ENCODE measurements around the gene PAWR. TPM values are rescaled to one million over a fixed set of nuclear protein-coding genes. Genes with fewer than 3 reads are reported as not detected.
"Not testable (repeated sequence)": the region's sequence is repeated elsewhere in the genome, so short reads cannot be mapped to it uniquely, and the experiment has no call there.

The PAWR gene
- total and polyA plus RNA-seq, 8 donors = 51.0 to 86.2 (median 68.3) TPM

DNA sequence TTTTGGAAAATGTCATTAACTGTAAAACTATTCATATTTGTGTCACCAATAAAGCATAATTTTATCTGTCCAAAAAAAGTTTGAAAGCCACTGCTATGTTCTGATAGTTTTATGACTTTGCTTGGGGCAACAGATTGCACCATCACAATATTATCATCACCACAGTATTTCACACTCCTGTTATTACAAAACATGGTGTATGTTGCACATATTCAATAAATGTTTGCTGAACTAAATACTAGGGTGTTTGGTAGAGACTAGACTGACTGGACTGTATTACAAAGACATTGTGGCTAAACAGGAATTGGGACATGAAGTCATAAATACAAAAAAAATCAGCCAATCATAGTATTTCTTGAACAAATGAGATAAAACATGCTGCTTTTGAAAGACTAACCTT is 55.1 kb downstream of the PAWR start:
- intact Hi-C loops (cut with DNase I) = no loop called here
- TF ChIP-seq CTCF (IDR thresholded peaks at IDR 0.05) = no peak
- Histone ChIP-seq H3K27me3 (no peaks in the 10 kb centered on the region), H3K4me1 (no peaks in the 10 kb centered on the region), H3K27ac (no peak overlapping the region), H3K36me3 (no peaks in the 10 kb centered on the region), H3K9me3 (no peaks in the 10 kb centered on the region), H3K4me3 (no peak overlapping the region)
- DNase-seq = no peak
- no peak for ATAC-seq

DNA sequence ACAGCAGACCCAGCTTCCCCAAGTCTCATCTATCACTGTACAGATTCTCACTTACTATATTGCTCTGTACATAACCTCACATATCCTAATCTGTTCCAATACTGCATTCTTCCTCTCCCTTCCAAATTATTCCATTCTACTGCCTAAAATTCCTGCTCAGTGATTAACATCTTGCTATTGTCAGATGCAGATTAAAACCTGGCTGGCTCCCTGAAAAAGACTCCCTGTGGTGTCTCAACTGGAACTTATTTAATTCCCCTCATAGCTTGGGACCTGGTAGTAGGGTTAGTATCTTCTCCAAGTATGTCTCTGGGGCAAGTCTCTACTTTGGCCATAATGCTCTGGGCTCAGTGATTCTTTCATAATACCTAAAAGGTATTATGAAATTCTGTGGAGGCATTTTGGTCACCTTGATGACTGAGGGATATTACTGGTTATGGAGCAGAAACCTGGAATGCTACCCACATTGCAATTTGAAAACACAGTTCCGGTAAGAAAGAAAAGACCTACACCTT is 55.8 kb downstream of the PAWR start:
- Histone ChIP-seq H3K9me3 (no peaks in the 10 kb centered on the region), H3K4me1 (no peaks in the 10 kb centered on the region), H3K4me3 (no peak overlapping the region), H3K36me3 (no peaks in the 10 kb centered on the region), H3K27ac (no peak overlapping the region), H3K27me3 (no peaks in the 10 kb centered on the region)
- ATAC-seq = peak; percentile 46
- no peak for TF ChIP-seq CTCF (IDR thresholded peaks at IDR 0.05)
- DNase-seq = no peak
- intact Hi-C loops (cut with DNase I) = no loop called here

GRCh38 chr12:79629561-79629960 is 61.2 kb downstream of the PAWR start:
- no peak for TF ChIP-seq CTCF (IDR thresholded peaks at IDR 0.05)
- H3K9me3 ChIP-seq = no peaks in the 10 kb centered on the region
- no peaks in the 10 kb centered on the region for H3K4me1 ChIP-seq
- H3K27ac ChIP-seq = no peak overlapping the region
- H3K27me3 ChIP-seq = no peaks in the 10 kb centered on the region
- DNase-seq (no peak), ATAC-seq (no peak)
- no peaks in the 10 kb centered on the region for H3K36me3 ChIP-seq
- intact Hi-C loops (cut with DNase I) = no loop called here
- H3K4me3 ChIP-seq = no peak overlapping the region

GRCh38 chr12:79626735-79627134 is 64.0 kb downstream of the PAWR start:
- H3K4me3 ChIP-seq; ATAC-seq; H3K4me1 ChIP-seq; DNase-seq; intact Hi-C loops (cut with DNase I); H3K27ac ChIP-seq; H3K36me3 ChIP-seq; H3K27me3 ChIP-seq; H3K9me3 ChIP-seq: not testable (repeated sequence)

DNA sequence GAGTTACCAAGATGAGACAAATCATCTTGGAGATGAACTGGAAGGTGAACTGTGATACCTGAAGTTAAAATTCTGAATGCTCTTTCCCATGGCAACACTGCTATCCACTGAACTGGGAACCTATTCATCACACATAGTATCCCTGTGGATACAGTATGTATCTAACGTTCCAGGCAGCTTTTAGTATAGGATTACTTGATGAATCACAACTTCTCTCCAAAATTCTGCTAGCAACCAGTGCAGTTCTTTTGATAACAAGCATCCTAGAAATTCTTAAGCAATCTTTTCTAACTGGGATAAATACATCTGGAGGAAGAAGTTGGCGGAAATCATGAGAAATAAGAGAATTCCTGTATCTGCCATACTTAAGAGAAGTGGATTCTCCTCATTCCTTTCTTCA is 66.4 kb downstream of the PAWR start:
- H3K4me1 ChIP-seq = no peaks in the 10 kb centered on the region
- H3K27me3 ChIP-seq = no peaks in the 10 kb centered on the region
- TF ChIP-seq CTCF (IDR thresholded peaks at IDR 0.05) = no peak
- no peaks in the 10 kb centered on the region for H3K36me3 ChIP-seq
- no peak overlapping the region for H3K27ac ChIP-seq
- DNase-seq = no peak
- ATAC-seq = no peak
- intact Hi-C loops (cut with DNase I) = no loop called here
- H3K4me3 ChIP-seq = no peak overlapping the region
- H3K9me3 ChIP-seq = no peaks in the 10 kb centered on the region

GRCh38 chr12:79619872-79620562 is 70.7 kb downstream of the PAWR start:
- Histone ChIP-seq H3K9me3 (no peaks in the 10 kb centered on the region), H3K27ac (no peak overlapping the region), H3K27me3 (no peaks in the 10 kb centered on the region), H3K36me3 (no peaks in the 10 kb centered on the region), H3K4me3 (no peak overlapping the region), H3K4me1 (no peaks in the 10 kb centered on the region)
- ATAC-seq = no peak
- intact Hi-C loops (cut with DNase I) = no loop called here
- no peak for DNase-seq
- TF ChIP-seq CTCF (IDR thresholded peaks at IDR 0.05) = no peak

Data from left lung (tissue), 10 donors.